NCI-H82 treated with DMSO at 0.1 percent for 48 hours (cell line): Measurements from ENCODE around the gene USP50.
"Not testable (repeated sequence)": the region's sequence is repeated elsewhere in the genome, so short reads cannot be mapped to it uniquely, and the experiment has no call there.

Experiments
- DNase-seq: peaks from one replicate; lab custom pipeline; 2025; ENCODE audit not compliant: unreplicated experiment; lab: John Stamatoyannopoulos, UW

Gene USP50

DNA sequence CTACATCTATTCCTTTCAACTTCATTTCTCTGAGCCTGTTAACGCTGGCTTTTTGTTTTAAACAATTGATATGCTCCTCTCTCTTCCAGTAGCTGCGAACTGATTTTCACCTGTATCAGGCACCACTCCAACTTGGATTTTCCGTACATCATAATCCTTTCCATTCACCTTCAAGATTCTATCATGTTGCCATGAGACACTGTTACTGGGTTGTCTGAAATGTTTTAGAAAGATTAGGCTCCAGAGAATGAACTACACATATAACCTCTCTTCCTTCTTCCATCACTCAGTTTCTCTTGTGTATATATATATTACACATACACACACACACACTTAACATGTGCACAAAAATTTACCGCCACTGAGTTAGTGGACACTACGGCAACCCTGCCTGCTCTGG, at the start of gene USP50:
Gene USP50, minus strand, starts transcription at position 101 of the 400 bp plus-strand sequence. CDS start 141 bp downstream, outside the sequence.
- no peak for DNase-seq

DNA sequence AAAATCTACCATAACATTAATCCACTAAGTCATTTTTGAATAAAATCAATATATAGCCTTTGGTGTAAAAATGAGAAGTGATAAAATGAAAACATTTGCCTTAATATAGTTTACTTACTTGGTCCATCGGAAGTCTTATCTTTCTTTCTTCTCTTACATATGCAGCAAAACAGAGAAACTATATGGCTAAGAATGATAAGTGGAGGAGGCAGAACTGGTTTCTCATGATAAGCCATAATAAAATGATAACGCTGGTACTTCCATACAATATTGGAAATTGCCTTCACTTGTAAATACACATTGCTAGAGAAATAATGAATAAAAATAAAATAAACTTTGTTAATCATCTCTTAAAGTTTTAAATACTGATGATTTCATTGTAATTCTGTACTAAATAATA, 47.8 kb upstream of the USP50 start:
- no peak for DNase-seq

DNA sequence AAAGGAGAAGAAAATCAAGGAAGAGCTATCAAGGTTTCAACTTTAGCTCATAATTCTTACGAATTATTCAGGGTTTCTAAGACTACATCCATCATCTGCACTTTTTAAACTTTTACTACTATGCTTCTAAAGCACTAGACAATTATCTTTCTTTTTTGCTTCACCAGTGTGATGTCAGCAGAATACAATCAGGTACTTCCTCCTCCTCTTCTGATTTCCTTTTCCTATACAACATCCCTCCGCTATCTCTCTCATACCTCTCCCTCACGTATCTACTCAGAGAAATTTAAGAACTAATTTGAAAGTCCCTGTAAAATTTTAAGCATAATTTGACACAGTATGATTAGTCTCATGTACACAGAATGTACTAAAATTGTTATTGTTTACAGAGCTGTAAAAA, 47.3 kb upstream of the USP50 start:
- DNase-seq, result no peak

GRCh38 chr15:50590288-50590687, 43.8 kb upstream of the USP50 start:
- DNase-seq, result no peak

GRCh38 chr15:50577492-50577891, 31.0 kb upstream of the USP50 start:
- no peak for DNase-seq

DNA sequence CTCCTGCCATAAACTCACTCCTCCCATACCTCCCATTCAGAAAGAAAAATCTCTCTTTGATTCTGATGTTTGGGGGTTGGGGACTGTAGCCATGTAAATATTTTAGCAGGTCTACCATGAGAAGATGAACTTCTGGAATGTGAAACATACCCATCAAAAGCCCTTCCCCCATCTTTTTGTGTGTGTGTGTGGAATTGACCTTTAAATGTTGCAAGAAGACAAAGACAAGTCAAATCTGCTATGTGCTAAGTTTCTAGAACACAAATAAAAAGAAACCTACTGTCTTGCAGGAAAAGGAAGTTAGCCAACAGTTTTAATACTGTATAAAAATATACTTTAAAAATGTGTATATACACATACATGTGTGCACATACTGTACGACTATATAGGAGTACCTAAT, 29.7 kb upstream of the USP50 start:
- no peak for DNase-seq

- DNase-seq, result not testable (repeated sequence)
Measured at GRCh38 chr15:50573842-50574241, 27.4 kb upstream of the USP50 start.

- DNase-seq, result no peak
Measured at GRCh38 chr15:50563756-50564155, 17.3 kb upstream of the USP50 start.

GRCh38 chr15:50562735-50563640, 16.5 kb upstream of the USP50 start:
- DNase-seq, result no peak

GRCh38 chr15:50558012-50558411, 11.5 kb upstream of the USP50 start:
- no peak for DNase-seq

DNA sequence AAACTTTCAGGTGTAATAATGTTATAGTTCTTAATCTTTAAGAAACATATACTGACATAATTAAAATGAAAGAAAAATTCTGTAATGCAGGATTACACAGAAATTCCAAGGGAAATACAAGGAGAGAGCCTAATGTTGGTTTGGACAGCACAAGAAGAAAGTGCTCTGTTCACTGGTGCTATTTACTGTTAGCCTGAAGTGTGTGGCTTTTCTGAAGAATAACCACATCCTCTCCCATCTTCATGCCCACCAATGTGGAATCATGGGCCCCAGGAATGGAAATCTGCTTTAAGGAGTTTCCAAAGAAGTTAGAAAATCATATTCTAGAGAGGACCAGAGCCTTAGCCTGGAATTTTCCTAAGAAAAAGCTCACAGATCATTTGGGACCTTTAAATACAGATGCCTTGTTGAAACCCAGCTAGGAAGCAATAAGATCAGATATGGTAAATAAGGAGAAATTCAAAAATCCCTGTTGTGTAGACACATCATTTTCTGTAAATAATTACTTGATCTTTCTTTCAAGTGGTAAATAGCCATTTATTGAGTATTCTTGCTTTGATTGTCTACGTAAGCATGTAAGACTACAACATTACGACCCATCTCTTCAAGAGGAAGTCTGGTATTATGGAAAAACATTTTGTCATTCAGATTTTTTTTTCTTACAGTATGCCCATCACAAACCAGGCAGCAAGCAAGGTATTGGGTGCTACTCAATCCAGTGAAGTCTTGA, 10.3 kb upstream of the USP50 start:
- no peak for DNase-seq

- DNase-seq, result no peak
Measured at GRCh38 chr15:50552238-50552637, 5.8 kb upstream of the USP50 start.

DNA sequence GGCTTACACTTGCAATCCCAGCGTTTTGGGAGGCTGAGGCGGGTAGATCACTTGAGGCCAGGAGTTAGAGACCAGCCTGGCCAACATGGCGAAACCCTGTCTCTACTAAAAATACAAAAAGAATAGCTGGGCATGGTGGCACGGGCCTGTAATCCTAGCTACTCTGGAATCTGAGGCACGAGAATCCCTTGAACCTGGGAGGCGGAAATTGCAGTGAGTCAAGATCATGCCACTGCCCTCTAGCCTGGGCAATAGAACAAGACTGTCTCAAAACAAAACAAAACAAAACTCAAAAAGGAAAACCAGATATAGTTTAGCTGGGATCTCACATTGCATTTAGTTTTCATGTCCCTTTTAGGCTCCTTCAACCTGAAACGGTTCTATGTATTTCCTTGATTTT, 2.9 kb upstream of the USP50 start:
- no peak for DNase-seq

DNA sequence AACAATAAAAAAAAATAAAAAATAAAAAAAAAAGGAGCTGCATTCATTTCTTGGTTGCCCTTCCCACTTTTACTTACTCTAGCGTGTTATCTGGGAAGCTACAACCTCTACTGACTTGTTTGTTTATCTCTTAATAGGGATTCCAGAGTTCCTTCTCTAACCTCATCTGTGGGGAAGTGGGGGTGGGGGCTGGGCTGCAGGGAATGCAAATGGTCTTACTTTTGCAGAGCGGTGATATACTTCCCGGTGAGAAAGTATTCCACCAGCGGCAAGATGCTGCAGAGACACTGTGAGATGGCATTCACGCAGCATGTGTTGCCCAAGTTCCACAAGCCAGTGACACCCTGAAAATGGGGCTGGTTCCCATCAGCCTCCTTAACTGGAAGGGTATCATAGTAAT, 2.1 kb downstream of the USP50 start:
- no peak for DNase-seq

GRCh38 chr15:50543556-50543955, 2.9 kb downstream of the USP50 start:
- no peak for DNase-seq

GRCh38 chr15:50542887-50543210, 3.6 kb downstream of the USP50 start:
- no peak for DNase-seq

- no peak for DNase-seq
Measured at GRCh38 chr15:50531766-50532165, 14.7 kb downstream of the USP50 start.

DNA sequence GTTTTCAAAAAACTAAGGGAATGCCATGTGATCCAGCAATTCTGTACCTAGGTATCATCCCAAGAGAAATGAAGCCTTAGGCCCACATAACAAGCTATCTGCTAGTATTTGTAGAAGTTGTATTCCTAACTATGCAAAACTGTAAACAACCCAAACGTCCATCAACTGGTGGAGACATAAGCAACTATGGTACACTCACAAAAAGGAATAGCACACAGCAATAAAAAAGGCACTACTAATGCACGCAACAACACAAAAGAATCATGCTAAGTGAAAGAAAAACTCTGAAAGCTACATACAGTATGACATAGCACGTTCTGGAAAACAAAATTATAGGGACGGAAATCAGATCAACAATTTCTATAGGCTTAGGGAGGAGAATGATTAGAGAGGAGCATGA, 15.3 kb downstream of the USP50 start:
- no peak for DNase-seq

GRCh38 chr15:50523851-50524251, 22.6 kb downstream of the USP50 start:
- DNase-seq, result no peak

GRCh38 chr15:50519740-50520425, 26.6 kb downstream of the USP50 start:
- no peak for DNase-seq

DNA sequence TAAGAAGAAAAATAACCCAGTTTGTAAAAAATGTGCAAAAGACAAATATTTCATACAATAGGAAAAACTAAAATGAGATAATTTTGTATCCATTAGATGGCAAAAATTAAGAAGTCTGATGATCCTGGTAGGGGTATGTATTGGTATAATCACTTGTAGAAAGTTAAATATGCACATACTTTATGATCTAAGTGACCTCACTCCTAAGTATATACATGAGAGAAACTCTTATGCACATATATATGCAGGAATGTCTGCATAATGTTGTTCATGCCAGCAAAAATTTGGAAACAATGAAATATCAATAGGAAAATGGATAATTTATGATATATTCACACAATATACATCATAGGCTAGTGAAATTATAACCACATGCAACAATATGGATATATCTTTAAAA, 33.5 kb downstream of the USP50 start:
- no peak for DNase-seq

GRCh38 chr15:50506121-50506520, 40.3 kb downstream of the USP50 start:
- DNase-seq, result no peak
